Gastrocnemius medialis (tissue), 4 donors: ENCODE results near the gene FAM174B.

ENCODE experiments used
- CTCF ChIP-seq, 5 experiments: fragments of 450-650 bp in 3 of 5; fragments of 200-600 bp in 2 of 5; sonication (generic) in 2 of 5; IDR thresholded peaks in 4 of 5; conservative IDR thresholded peaks in 1 of 5; 1 replicate in 4 of 5; 2 replicates in 1 of 5; pipeline ENCODE4 v1.5.1; 2016 to 2019; ENCODE audit warnings: antibody characterized with exemption in 5 of 5, mild to moderate bottlenecking in 3 of 5, moderate library complexity in 3 of 5
- POLR2A ChIP-seq, 2 donors: fragments of 450-650 bp; IDR thresholded peaks; one replicate each; pipeline ENCODE4 v1.6.1; 2017; ENCODE audit warnings: antibody characterized with exemption in 2 of 2, mild to moderate bottlenecking in 2 of 2, moderate library complexity in 2 of 2

DNA sequence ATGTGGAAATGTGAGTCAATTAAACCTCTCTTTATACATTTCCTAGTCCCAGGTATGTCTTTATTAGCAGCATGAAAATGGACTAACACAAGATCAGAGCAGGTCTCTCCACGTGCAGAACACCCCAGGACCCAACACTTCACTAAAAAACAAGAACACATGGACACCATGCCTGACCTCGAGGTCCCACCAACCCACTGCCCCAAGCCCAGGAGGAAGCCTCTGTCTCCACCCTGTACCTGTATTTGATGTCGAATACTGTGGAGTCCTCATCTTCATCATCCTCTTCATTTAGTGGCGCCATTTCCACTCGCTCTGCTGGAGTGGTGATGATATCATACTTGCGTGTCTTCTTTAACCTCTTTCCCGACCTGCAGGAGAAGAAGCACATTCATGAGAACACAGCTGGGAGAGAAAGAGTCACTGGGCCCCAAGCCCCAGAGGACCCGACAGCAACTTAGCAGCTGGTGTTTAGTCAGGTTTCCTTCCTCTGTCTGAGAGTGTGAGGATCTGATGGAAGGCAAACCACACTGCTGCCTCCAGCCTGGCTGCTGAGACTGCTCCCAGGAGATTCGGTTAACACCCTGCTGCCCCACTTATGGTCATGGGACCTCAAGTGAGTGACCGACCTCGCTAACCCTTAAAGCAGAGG is 25.5 kb downstream of the FAM174B start:
- TF ChIP-seq CTCF (IDR thresholded peaks at IDR 0.05 in 4 of 5, conservative IDR thresholded peaks at IDR 0.05 in 1 of 5) (no peak), POLR2A (IDR thresholded peaks at IDR 0.05) (no peak)
